ENCODE data around the gene TMEM30B. TPM values are rescaled to one million over a fixed set of nuclear protein-coding genes. Genes with fewer than 3 reads are reported as not detected.

Gene TMEM30B
- total and polyA plus RNA-seq, 2 of the 13 experiments (the other 11 are each of a cell fraction or from before 2014, with no cell fraction given) = not detected

GRCh38 chr14:61323970-61324369 lies 42.8 kb upstream of the TMEM30B start:
- FAIRE-seq (no peak), DNase-seq (ENCODE audit: low spot score) (no peak), ATAC-seq (no peak)
- Histone ChIP-seq H3K4me2 (ENCODE audit: low read depth, low read length) (no peak overlapping the region), H3K9ac (ENCODE audit: insufficient read depth, low read depth, low read length) (no peak overlapping the region), H3K4me1 (ENCODE audit: insufficient read depth, low read length) (no peaks in the 10 kb centered on the region), H3K36me3 (replicated peaks in 1 of 2; ENCODE audit: control insufficient read depth in 1 of 2, insufficient read depth in 2 of 2, low read length in 2 of 2) (no peaks in the 10 kb centered on the region), H2AFZ (ENCODE audit: low read length) (no peak overlapping the region), H4K20me1 (ENCODE audit: insufficient read depth, low read length) (no peaks in the 10 kb centered on the region), H3K79me2 (ENCODE audit: insufficient read depth, low read length) (no peaks in the 10 kb centered on the region), H3K27me3 (ENCODE audit: control insufficient read depth in 1 of 2, insufficient read depth in 2 of 2, low read length in 2 of 2) (peaks cover 0 to 17% of the 10 kb centered on the region in 2 experiments; a peak in 2 of 5 replicates), H3K4me3 (replicated peaks in 1 of 3; ENCODE audit: insufficient read depth in 1 of 3, low read depth in 2 of 3, low read length in 3 of 3) (no peak overlapping the region), H3K9me3 (ENCODE audit: low read length) (no peaks in the 10 kb centered on the region), H3K27ac (ENCODE audit: extremely low read length, insufficient read depth, low read length) (no peak overlapping the region)
- POLR2A ChIA-PET = no interaction called here
- WGBS (ENCODE audit: low lambda C conversion rate) = 31% methylated on average over 6 of the region's 6 CpGs
- CTCF ChIA-PET (ENCODE audit: low intra/inter-chr PET ratio, low total read pairs) = no interaction called here
- TF ChIP-seq BRCA1 (CRISPR knock-in tag; IDR thresholded peaks at IDR 0.05) (no peak), KDM2A (CRISPR knock-in tag; IDR thresholded peaks at IDR 0.05; ENCODE audit: borderline replicate concordance, low read depth) (no peak), ZBTB37 (CRISPR knock-in tag; IDR thresholded peaks at IDR 0.05) (no peak), CCAR2 (optimal IDR thresholded peaks at IDR 0.05; ENCODE audit: low read depth, low read length) (no peak), THAP8 (CRISPR knock-in tag; IDR thresholded peaks at IDR 0.05; ENCODE audit: borderline replicate concordance) (no peak), ZNF672 (CRISPR knock-in tag; IDR thresholded peaks at IDR 0.05) (no peak), SRY (CRISPR knock-in tag; IDR thresholded peaks at IDR 0.05) (no peak), ADNP (CRISPR knock-in tag; IDR thresholded peaks at IDR 0.05) (no peak), FOXK2 (IDR thresholded peaks at IDR 0.05) (no peak), RBAK (CRISPR knock-in tag; IDR thresholded peaks at IDR 0.05) (no peak), ZBTB42 (CRISPR knock-in tag; IDR thresholded peaks at IDR 0.05) (no peak), ZNF768 (CRISPR knock-in tag; IDR thresholded peaks at IDR 0.05) (no peak), CREM (IDR thresholded peaks at IDR 0.05) (no peak), CREM (CRISPR knock-in tag; IDR thresholded peaks at IDR 0.05) (no peak), ZBTB46 (CRISPR knock-in tag; IDR thresholded peaks at IDR 0.05; ENCODE audit: borderline replicate concordance) (no peak), ZSCAN22 (CRISPR knock-in tag; IDR thresholded peaks at IDR 0.05) (no peak), ZNF335 (CRISPR knock-in tag; IDR thresholded peaks at IDR 0.05) (no peak), MXI1 (IDR thresholded peaks at IDR 0.05; ENCODE audit: borderline replicate concordance, low read depth, low read length) (no peak)
- BruUV-seq (replicated peaks) = no TSS peak
- in situ Hi-C loops (cut with HindIII; ENCODE audit: extremely low pct_ligation_motif_present, low pct_unique_long_range_greater_than_20kb) = no loop called here
- intact Hi-C loops (cut with micrococcal nuclease; ENCODE audit: unreplicated experiment) = no loop called here

Data from HepG2 (cell line).